Upper lobe of left lung (tissue), 4 donors: ENCODE results near the gene ABCB6.

ENCODE experiments used
- CTCF ChIP-seq, 6 experiments: fragments of 450-650 bp in 4 of 6; fragments of 200-600 bp in 2 of 6; sonication (generic) in 2 of 6; IDR thresholded peaks; one replicate each; pipeline ENCODE4 v1.5.1; 2016 to 2019; ENCODE audit warnings: antibody characterized with exemption in 6 of 6
- EP300 ChIP-seq, 4 donors: sonication (generic); formaldehyde crosslinking; IDR thresholded peaks; one replicate each; pipeline ENCODE4 v1.5.1; 2017; ENCODE audit warnings: antibody characterized with exemption in 4 of 4, control low read depth in 2 of 4
- POLR2A ChIP-seq, 4 donors: fragments of 450-650 bp; IDR thresholded peaks; one replicate each; pipeline ENCODE4 v1.5.1; 2016 to 2017; ENCODE audit warnings: antibody characterized with exemption in 4 of 4, mild to moderate bottlenecking in 2 of 4
- POLR2AphosphoS5 ChIP-seq, 2 donors: sonication (generic); formaldehyde crosslinking; IDR thresholded peaks; one replicate each; pipeline ENCODE4 v1.5.1; 2017; ENCODE audit warnings: antibody characterized with exemption in 2 of 2

- no peak for TF ChIP-seq POLR2A (IDR thresholded peaks at IDR 0.05)
- TF ChIP-seq CTCF (IDR thresholded peaks at IDR 0.05) = no peak
- no peak for TF ChIP-seq POLR2AphosphoS5 (IDR thresholded peaks at IDR 0.05)
- TF ChIP-seq EP300 (IDR thresholded peaks at IDR 0.05) = no peak
Observed at GRCh38 chr2:219179601-219180465, 38.9 kb downstream of the ABCB6 start.
